ENCODE measurements around the gene CYGB.
A peak's percentile ranks its signal among the peaks of the same experiment; 100 is the strongest.

Gene CYGB

DNA sequence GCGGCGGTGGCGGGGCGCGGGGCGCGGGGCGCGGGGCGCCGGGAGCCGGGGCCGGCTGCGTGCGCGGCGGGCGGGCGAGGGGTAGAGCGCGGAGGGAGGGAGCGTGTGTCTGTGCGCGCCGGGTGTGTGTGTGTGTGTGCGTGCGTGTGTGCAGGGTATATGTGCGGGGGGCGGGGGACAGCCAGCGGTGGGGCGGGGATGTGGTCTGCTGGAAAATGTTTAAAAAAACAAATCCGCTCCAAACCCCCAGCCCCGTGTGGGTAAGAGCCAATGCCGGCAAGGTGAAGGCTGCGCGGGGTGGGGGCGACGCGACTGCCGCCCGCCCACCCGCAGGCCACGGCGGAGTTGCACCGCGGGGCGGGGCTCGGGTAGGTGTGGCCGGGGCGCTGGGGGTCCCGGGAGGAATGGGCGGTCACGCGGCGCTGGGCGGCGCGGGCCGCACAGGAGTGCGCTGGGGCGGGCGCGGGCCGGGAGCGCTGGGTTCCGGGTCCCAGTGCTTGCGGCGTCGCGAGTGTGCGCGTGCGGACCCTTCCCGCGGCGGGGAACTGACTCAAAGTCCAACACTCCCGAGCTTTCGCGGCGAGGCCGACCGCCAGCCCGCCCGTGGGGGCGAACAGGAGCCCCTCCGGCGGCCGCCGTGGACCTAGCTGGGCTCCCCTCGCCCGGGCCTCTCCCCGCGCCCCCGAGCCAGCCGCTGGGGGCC is at the start of gene CYGB:
TSS of gene CYGB (minus strand) at position 132 of the 703 bp plus-strand sequence. CDS start 167 bp downstream, outside the sequence.
- Histone ChIP-seq H3K4me1 (ENCODE audit: control insufficient read depth, insufficient read depth, low read length) (peaks cover 31% of the 10 kb centered on the region), H3K9ac (ENCODE audit: low read length) (peak within 1 kb of the TSS; percentile 46), H3K4me3 (ENCODE audit: low read depth, low read length) (peak within 1 kb of the TSS; percentile 67), H3K9me3 (ENCODE audit: control insufficient read depth, insufficient read depth, low read depth, low read length) (no peaks in the 10 kb centered on the region), H3K27me3 (ENCODE audit: control insufficient read depth, insufficient read depth, low read length) (peaks cover 46% of the 10 kb centered on the region), H3K36me3 (ENCODE audit: control insufficient read depth, insufficient read depth, low read length) (no peaks in the 10 kb centered on the region), H3K27ac (ENCODE audit: low read depth, low read length) (no peak within 1 kb of the TSS)

DNA sequence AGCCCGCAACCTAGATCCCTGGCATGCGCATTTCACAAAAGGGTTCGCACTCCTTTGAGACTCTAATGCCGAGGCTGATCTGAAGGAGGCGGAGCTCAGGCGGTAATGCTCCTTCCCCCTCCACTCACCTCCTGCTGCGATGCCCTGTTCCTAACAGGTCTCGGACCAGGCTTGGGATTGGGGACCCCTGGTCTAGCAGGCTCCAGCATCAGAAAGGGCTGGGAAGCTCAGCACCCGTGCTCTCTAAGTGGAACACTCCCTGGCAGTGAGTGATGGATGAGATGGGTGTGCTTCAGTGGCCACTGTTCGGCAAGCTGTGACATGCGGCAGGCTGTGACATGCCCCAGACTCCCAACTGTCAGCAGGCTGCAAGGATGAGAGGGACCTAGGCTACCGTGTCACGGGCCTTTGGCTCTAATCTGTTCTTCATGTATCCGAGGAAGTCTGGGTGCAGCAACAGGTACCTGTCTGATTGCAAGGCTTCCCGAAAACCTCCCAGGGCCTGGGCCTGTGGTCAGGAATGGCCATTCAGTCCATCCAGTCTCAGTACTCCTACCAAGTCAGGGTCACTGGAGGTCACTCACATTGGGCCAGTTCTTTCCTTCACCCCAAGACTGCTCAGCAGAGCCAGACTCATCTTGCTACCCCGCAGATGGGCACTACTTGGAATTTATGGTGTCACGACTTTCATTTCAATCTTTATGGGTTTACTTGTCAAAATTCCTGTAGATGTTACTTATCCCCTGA is 49.4 kb upstream of the CYGB start:
- peaks cover 55% of the 10 kb centered on the region for H3K27me3 ChIP-seq (ENCODE audit: control insufficient read depth, insufficient read depth, low read length)
- no peaks in the 10 kb centered on the region for H3K36me3 ChIP-seq (ENCODE audit: control insufficient read depth, insufficient read depth, low read length)
- H3K9me3 ChIP-seq (ENCODE audit: control insufficient read depth, insufficient read depth, low read depth, low read length) = no peaks in the 10 kb centered on the region
- no peak overlapping the region for H3K9ac ChIP-seq (ENCODE audit: low read length)
- H3K4me1 ChIP-seq (ENCODE audit: control insufficient read depth, insufficient read depth, low read length) = peaks cover 7% of the 10 kb centered on the region; the same call in 1 of the 2 replicates
- no peak overlapping the region for H3K27ac ChIP-seq (ENCODE audit: low read depth, low read length)
- 0 out of 2 replicates have a peak overlapping the region, but pooled peaks have one; percentile 4 for H3K4me3 ChIP-seq (ENCODE audit: low read depth, low read length)

GRCh38 chr17:76585649-76586593 is 48.4 kb upstream of the CYGB start, which contains the start of gene ST6GALNAC2:
Gene ST6GALNAC2 (minus strand): TSS chr17:76585860. CDS start chr17:76585808, 52 bp downstream.
- H3K4me3 ChIP-seq (ENCODE audit: low read depth, low read length) = peak within 1 kb of the TSS; percentile 63
- H3K27ac ChIP-seq (ENCODE audit: low read depth, low read length) = no peak within 1 kb of the TSS
- peaks cover 13% of the 10 kb centered on the region for H3K4me1 ChIP-seq (ENCODE audit: control insufficient read depth, insufficient read depth, low read length)
- no peaks in the 10 kb centered on the region for H3K9me3 ChIP-seq (ENCODE audit: control insufficient read depth, insufficient read depth, low read depth, low read length)
- no peaks in the 10 kb centered on the region for H3K36me3 ChIP-seq (ENCODE audit: control insufficient read depth, insufficient read depth, low read length)
- peak within 1 kb of the TSS; percentile 60 for H3K9ac ChIP-seq (ENCODE audit: low read length)
- peaks cover 55% of the 10 kb centered on the region for H3K27me3 ChIP-seq (ENCODE audit: control insufficient read depth, insufficient read depth, low read length)

DNA sequence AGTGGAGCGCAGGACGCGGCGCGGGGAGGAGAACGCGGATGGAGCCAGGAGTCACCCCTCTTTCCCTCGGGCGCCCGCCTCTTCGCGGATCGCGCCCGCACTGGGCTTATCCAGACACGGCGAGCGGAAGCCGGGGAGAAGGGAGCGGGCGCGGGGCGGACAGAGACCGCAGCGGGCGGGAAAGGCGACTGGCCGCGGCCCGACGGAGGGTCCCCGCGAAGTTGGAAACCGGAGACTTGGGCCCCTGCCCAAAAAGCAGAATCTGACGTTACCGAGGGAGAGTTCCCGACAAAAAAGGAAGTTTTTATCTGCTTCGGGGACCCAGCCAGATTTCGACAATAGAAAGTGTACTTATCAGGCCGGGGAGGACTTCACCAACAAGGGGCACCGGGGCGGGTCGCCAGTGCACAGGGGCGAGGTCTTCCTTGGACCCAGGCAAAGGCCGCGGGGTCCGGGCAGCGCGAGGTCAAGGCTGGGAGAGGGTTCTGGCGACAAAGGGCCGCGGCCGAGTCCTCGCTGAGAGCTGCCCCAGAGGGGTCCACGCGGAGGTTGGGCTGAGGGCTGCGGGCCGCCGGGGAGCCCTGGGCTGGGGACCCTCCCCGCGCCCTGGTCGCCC is 47.6 kb upstream of the CYGB start:
- peaks cover 55% of the 10 kb centered on the region for H3K27me3 ChIP-seq (ENCODE audit: control insufficient read depth, insufficient read depth, low read length)
- peak overlapping the region; percentile 60 for H3K9ac ChIP-seq (ENCODE audit: low read length)

DNA sequence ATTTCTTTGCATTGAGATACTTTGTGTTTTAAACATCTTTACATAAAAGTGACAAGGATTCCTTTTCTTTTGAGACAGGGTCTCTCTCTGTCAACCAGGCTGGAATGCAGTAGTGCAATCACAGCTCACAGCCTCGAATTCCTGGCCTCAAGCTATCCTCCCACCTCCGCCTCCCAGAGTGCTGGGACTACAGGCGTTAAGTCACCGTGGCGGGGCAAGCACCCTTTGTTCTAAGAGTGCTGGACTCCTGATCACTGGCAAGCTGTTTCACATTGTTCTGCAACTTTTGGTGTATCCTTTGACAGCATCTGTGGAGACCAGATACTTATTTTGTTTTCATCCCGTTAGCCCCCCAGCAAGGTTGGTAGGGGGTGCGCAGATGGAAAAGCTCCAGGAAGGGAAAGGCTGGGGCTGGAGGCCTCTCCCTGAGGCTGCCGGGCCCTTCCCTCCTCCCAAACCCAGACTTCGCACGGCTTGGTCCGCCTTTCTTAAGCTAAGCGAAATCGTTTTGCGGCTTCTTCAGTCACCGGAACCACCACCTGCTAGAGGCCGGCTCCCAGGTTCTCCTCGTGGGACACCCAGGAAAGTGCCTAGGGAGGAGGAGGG is 47.0 kb upstream of the CYGB start:
- peaks cover 55% of the 10 kb centered on the region for H3K27me3 ChIP-seq (ENCODE audit: control insufficient read depth, insufficient read depth, low read length)
- H3K27ac ChIP-seq (ENCODE audit: low read depth, low read length) = no peak overlapping the region
- H3K4me1 ChIP-seq (ENCODE audit: control insufficient read depth, insufficient read depth, low read length) = peaks cover 16% of the 10 kb centered on the region
- peak overlapping the region; percentile 63 for H3K4me3 ChIP-seq (ENCODE audit: low read depth, low read length)
- H3K9me3 ChIP-seq (ENCODE audit: control insufficient read depth, insufficient read depth, low read depth, low read length) = peaks cover 3% of the 10 kb centered on the region; the same call in 1 of the 2 replicates
- H3K36me3 ChIP-seq (ENCODE audit: control insufficient read depth, insufficient read depth, low read length) = no peaks in the 10 kb centered on the region
- H3K9ac ChIP-seq (ENCODE audit: low read length) = peak overlapping the region; percentile 60

More for the DNA sequence above, 47.6 kb upstream of the CYGB start:
- Histone ChIP-seq H3K4me3 (ENCODE audit: low read depth, low read length) (peak overlapping the region; percentile 63), H3K27ac (ENCODE audit: low read depth, low read length) (no peak overlapping the region), H3K36me3 (ENCODE audit: control insufficient read depth, insufficient read depth, low read length) (no peaks in the 10 kb centered on the region), H3K9me3 (ENCODE audit: control insufficient read depth, insufficient read depth, low read depth, low read length) (no peaks in the 10 kb centered on the region), H3K4me1 (ENCODE audit: control insufficient read depth, insufficient read depth, low read length) (peaks cover 16% of the 10 kb centered on the region)

GRCh38 chr17:76582660-76583059 is 45.2 kb upstream of the CYGB start:
- H3K27ac ChIP-seq (ENCODE audit: low read depth, low read length) = no peak overlapping the region
- H3K4me3 ChIP-seq (ENCODE audit: low read depth, low read length) = no peak overlapping the region
- H3K27me3 ChIP-seq (ENCODE audit: control insufficient read depth, insufficient read depth, low read length) = peaks cover 41% of the 10 kb centered on the region
- peaks cover 16% of the 10 kb centered on the region for H3K4me1 ChIP-seq (ENCODE audit: control insufficient read depth, insufficient read depth, low read length)
- H3K36me3 ChIP-seq (ENCODE audit: control insufficient read depth, insufficient read depth, low read length) = no peaks in the 10 kb centered on the region
- H3K9ac ChIP-seq (ENCODE audit: low read length) = no peak overlapping the region
- peaks cover 6% of the 10 kb centered on the region; the same call in 1 of the 2 replicates for H3K9me3 ChIP-seq (ENCODE audit: control insufficient read depth, insufficient read depth, low read depth, low read length)

GRCh38 chr17:76581515-76581914 is 44.0 kb upstream of the CYGB start:
- H3K27ac ChIP-seq (ENCODE audit: low read depth, low read length) = no peak overlapping the region
- H3K4me1 ChIP-seq (ENCODE audit: control insufficient read depth, insufficient read depth, low read length) = peaks cover 9% of the 10 kb centered on the region
- H3K9me3 ChIP-seq (ENCODE audit: control insufficient read depth, insufficient read depth, low read depth, low read length) = peaks cover 6% of the 10 kb centered on the region; the same call in 1 of the 2 replicates
- H3K27me3 ChIP-seq (ENCODE audit: control insufficient read depth, insufficient read depth, low read length) = peaks cover 31% of the 10 kb centered on the region
- no peaks in the 10 kb centered on the region for H3K36me3 ChIP-seq (ENCODE audit: control insufficient read depth, insufficient read depth, low read length)
- no peak overlapping the region for H3K4me3 ChIP-seq (ENCODE audit: low read depth, low read length)
- H3K9ac ChIP-seq (ENCODE audit: low read length) = no peak overlapping the region

- no peak overlapping the region for H3K27ac ChIP-seq (ENCODE audit: low read depth, low read length)
- peaks cover 6% of the 10 kb centered on the region; the same call in 1 of the 2 replicates for H3K9me3 ChIP-seq (ENCODE audit: control insufficient read depth, insufficient read depth, low read depth, low read length)
- no peak overlapping the region for H3K9ac ChIP-seq (ENCODE audit: low read length)
Observed at GRCh38 chr17:76579281-76579680, 41.8 kb upstream of the CYGB start.

DNA sequence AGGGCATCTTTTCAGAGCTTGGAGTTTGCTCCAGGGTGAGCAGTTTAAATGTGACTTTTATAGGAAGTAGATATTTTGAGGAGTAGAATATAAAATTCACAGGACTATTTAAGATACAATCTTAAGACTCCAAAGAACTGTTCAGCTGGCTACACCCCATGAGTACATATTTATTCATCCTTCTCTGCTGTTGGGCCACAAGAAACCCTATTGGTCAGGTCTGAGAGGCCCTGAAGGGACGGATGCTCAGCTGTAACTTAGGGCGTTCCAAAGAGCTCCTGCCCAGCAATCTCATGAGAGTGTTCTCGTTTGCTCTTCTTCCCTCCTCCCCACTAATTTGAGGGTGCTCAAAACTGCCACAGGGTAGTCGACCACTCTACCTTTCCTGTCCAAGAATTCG is 40.9 kb upstream of the CYGB start:
- Histone ChIP-seq H3K27me3 (ENCODE audit: control insufficient read depth, insufficient read depth, low read length) (peaks cover 2% of the 10 kb centered on the region; the same call in 1 of the 2 replicates), H3K4me1 (ENCODE audit: control insufficient read depth, insufficient read depth, low read length) (peaks cover 9% of the 10 kb centered on the region), H3K9me3 (ENCODE audit: control insufficient read depth, insufficient read depth, low read depth, low read length) (peaks cover 6% of the 10 kb centered on the region; the same call in 1 of the 2 replicates), H3K36me3 (ENCODE audit: control insufficient read depth, insufficient read depth, low read length) (no peaks in the 10 kb centered on the region), H3K9ac (ENCODE audit: low read length) (no peak overlapping the region), H3K4me3 (ENCODE audit: low read depth, low read length) (no peak overlapping the region), H3K27ac (ENCODE audit: low read depth, low read length) (no peak overlapping the region)

More at GRCh38 chr17:76579281-76579680, 41.8 kb upstream of the CYGB start:
- Histone ChIP-seq H3K27me3 (ENCODE audit: control insufficient read depth, insufficient read depth, low read length) (peaks cover 10% of the 10 kb centered on the region), H3K4me1 (ENCODE audit: control insufficient read depth, insufficient read depth, low read length) (peaks cover 9% of the 10 kb centered on the region), H3K36me3 (ENCODE audit: control insufficient read depth, insufficient read depth, low read length) (no peaks in the 10 kb centered on the region), H3K4me3 (ENCODE audit: low read depth, low read length) (no peak overlapping the region)

DNA sequence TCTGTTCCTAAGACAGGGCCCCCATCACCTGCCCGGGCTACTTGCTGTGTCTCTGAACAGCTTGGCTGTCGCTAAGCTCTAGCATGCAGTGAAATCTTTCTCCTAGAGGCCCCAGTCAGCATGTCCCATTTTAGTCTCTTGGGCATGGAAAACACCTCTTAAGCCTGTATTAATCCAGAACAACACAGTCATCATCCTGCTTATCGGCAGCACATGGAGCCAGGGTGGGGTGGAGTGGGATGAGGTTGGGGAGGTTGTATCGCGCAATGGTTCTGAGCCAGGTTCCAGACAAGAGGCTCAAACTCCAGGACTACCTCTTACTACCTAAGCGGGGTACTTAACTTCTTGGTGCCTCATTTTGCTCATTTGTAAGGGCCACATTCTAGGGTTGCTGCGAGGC is 40.4 kb upstream of the CYGB start:
- Histone ChIP-seq H3K9me3 (ENCODE audit: control insufficient read depth, insufficient read depth, low read depth, low read length) (peaks cover 6% of the 10 kb centered on the region; the same call in 1 of the 2 replicates), H3K4me1 (ENCODE audit: control insufficient read depth, insufficient read depth, low read length) (peaks cover 9% of the 10 kb centered on the region), H3K4me3 (ENCODE audit: low read depth, low read length) (no peak overlapping the region), H3K27me3 (ENCODE audit: control insufficient read depth, insufficient read depth, low read length) (0 out of 2 replicates have a peak, but pooled peaks cover under 1% of the 10 kb centered on the region), H3K27ac (ENCODE audit: low read depth, low read length) (no peak overlapping the region), H3K36me3 (ENCODE audit: control insufficient read depth, insufficient read depth, low read length) (no peaks in the 10 kb centered on the region), H3K9ac (ENCODE audit: low read length) (no peak overlapping the region)

Data from HUES6 (cell line).